Activated CD8-positive, alpha-beta memory T cell treated with anti-CD3 and anti-CD28 coated beads, Interleukin-2, amount 50 U/mL, for 4 hours (primary cell): ENCODE data around the gene MPZL2.

Experiments used
- DNase-seq: peaks from one replicate; pipeline ENCODE4 v3.0.0-alpha.2; 2020

Gene MPZL2

GRCh38 chr11:118217575-118217974, 46.5 kb downstream of the MPZL2 start:
- no peak for DNase-seq

- peak; percentile 55 for DNase-seq
Measured at GRCh38 chr11:118216621-118217481, 47.2 kb downstream of the MPZL2 start.

GRCh38 chr11:118215765-118216164, 48.3 kb downstream of the MPZL2 start:
- no peak for DNase-seq

GRCh38 chr11:118215262-118215661, 48.8 kb downstream of the MPZL2 start:
- no peak for DNase-seq

- DNase-seq: no peak
Measured at GRCh38 chr11:118214210-118214914, 49.7 kb downstream of the MPZL2 start.

GRCh38 chr11:118213781-118214180, 50.3 kb downstream of the MPZL2 start:
- no peak for DNase-seq

- DNase-seq: no peak
Measured at GRCh38 chr11:118213201-118213600, 50.9 kb downstream of the MPZL2 start.

- DNase-seq: no peak
Measured at GRCh38 chr11:118212781-118213191, 51.3 kb downstream of the MPZL2 start.

GRCh38 chr11:118212131-118212725, 51.9 kb downstream of the MPZL2 start:
- no peak for DNase-seq

GRCh38 chr11:118211006-118211405, 53.1 kb downstream of the MPZL2 start:
- DNase-seq: no peak

GRCh38 chr11:118210323-118210722, 53.8 kb downstream of the MPZL2 start:
- DNase-seq: no peak

GRCh38 chr11:118209033-118209432, 55.1 kb downstream of the MPZL2 start:
- no peak for DNase-seq

GRCh38 chr11:118207079-118207478, 57.0 kb downstream of the MPZL2 start:
- DNase-seq: no peak

GRCh38 chr11:118206391-118207031, 57.6 kb downstream of the MPZL2 start:
- no peak for DNase-seq

- DNase-seq: no peak
Measured at GRCh38 chr11:118205606-118206378, 58.3 kb downstream of the MPZL2 start.
